HG03378 (cell line): Measurements from ENCODE around the gene TYROBP.
"Not testable (repeated sequence)": the region's sequence is repeated elsewhere in the genome, so short reads cannot be mapped to it uniquely, and the experiment has no call there.

Source experiments
- ATAC-seq: cut with Tn5 transposase; IDR thresholded peaks from one replicate; pipeline ENCODE4 v1.9.1; 2021; ENCODE audit warnings: mild to moderate bottlenecking, moderate library complexity; ENCODE audit not compliant: unreplicated experiment

TYROBP gene

DNA sequence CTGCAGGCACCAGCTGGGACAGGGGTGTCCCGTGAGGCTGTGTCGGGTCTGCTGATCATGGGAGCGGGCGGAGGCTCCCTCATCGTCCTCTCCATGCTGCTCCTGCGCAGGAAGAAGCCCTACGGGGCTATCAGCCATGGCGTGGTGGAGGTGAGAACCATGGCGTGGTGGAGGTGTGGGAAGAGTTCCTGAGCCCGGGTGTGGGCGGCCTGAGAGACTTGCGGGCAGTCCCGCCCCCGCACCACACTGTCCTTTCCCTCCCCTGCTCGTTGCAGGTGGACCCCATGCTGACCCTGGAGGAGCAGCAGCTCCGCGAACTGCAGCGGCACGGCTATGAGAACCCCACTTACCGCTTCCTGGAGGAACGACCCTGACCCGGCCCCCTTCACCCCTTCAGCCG is 29.0 kb downstream of the TYROBP start:
- no peak for ATAC-seq

- ATAC-seq: no peak
Measured at GRCh38 chr19:35874392-35874930, 33.6 kb downstream of the TYROBP start.

DNA sequence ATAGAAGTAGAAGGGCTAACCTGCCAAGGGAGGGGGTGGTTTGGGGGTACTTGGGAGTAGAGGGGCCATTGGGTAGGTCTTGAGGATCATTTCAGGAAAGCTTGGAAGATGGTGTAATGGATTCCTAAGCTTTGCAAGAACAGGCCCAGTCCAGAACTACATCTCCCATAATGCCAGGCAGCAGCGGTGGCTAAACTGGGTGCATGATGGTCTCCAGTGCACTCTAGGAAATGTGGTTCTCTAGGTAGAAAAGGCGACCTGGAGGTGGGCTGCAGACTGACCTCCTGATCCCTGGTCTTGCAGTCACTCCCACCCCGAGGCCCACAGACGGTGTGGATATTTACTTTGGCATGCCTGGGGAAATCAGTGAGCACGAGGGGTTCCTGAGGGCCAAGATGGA is 35.9 kb downstream of the TYROBP start:
- no peak for ATAC-seq

GRCh38 chr19:35871611-35872010 is 36.5 kb downstream of the TYROBP start:
- ATAC-seq: no peak

DNA sequence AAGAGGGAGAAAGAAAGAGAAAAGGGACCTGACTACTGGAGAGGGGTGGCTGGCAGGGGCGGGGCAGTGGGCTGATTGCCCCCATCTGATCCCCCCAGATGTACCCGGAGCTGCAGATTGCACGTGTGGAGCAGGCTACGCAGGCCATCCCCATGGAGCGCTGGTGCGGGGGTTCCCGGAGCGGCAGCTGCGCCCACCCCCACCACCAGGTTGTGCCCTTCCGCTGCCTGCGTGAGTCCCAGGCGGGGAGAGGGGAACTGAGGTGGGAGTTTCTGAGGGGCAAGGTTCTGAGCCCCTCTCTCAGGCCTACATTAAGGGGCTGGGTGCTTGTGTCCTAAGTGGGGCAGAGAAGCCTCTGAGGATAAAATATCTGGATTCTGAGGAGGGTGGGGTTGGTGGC is 37.3 kb downstream of the TYROBP start:
- no peak for ATAC-seq

DNA sequence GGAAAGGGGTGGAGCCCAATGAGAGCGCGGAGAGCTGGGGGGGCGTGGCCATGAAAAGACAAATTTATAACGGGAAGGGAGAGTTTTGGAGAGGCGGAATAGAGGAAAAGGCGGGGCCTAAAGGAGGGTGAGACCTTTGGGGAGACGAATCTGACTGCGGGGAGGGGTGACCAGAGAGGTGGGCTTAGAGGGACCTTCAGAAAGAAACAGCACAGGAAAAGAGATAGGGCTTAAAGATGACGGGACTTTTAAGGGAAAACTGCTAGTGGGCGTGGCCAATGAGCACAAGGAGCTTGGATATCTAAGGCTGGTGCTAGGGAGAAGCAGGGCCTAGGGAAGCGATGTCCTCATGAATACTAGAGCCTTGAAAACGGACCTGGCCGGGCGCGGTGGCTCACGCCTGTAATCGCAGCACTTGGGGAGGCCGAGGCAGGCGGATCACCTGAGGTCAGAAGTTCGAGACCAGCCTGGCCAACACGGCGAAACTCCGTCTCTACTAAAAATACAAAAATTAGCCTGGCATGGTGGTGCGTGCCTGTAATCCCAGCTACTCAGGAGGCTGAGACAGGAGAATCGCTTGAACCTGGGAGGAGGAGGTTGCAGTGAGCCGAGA is 37.9 kb downstream of the TYROBP start:
- not testable (repeated sequence) for ATAC-seq

DNA sequence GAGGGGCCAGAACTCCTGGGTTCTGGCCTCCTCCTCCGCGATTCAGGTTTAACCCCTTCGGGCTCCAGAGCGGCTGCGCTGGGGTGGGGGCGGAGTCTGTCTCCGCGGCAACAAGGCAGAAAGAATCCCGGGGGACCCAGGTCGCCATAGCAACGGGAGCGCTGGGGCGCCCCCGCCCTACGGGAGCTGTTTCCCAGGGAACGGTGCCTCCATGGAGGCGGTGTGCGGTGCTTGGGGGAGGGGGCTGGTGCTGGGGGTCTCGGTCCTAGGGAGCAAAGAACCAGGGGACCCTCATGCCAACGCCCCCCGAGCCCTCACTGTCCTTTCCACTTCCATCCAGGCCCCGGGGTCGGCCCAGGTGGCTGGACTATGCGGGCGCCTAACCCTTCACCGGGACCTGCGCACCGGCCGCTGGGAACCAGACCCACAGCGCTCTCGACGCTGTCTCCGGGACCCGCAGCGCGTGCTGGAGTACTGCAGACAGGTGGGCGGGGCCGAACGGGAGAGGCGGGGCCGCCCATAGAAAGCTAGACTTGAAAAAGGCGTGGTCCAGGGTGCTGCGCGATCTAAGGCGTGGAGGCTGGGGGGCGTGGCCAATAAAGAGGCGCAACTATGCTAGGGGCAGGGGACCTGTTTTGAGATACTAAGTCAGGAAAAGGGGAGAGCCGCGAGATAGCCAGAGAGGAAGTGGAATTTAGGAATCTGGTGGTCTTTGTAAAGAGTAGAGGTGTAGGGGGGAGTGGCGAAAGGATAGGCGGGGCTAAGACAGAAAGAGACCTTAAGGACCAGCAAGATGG is 38.6 kb downstream of the TYROBP start:
- no peak for ATAC-seq

DNA sequence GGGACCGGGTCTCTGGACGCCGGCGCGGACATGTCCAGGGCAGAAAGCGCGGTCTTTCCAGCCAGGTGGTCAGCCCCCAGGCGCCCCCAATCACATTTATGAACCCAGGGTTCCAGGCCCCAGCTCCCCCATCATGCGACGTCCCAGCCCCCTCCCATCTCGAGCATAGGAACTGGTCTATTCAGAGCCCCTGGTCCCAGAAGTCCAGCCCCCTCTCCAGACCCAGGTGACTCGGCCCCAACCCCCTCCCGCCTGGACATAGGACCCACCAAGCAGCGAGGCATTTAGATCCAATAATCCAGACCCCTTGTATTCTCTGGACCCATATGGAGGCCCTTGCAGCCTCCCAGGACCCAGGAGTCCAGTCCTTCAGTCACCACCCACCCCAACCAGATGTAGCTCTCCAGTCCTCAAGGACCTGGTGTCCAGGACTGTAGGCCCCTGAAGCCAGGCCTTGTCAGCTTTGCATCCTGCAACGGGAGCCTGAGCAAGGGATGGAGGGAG is 39.2 kb downstream of the TYROBP start:
- no peak for ATAC-seq

DNA sequence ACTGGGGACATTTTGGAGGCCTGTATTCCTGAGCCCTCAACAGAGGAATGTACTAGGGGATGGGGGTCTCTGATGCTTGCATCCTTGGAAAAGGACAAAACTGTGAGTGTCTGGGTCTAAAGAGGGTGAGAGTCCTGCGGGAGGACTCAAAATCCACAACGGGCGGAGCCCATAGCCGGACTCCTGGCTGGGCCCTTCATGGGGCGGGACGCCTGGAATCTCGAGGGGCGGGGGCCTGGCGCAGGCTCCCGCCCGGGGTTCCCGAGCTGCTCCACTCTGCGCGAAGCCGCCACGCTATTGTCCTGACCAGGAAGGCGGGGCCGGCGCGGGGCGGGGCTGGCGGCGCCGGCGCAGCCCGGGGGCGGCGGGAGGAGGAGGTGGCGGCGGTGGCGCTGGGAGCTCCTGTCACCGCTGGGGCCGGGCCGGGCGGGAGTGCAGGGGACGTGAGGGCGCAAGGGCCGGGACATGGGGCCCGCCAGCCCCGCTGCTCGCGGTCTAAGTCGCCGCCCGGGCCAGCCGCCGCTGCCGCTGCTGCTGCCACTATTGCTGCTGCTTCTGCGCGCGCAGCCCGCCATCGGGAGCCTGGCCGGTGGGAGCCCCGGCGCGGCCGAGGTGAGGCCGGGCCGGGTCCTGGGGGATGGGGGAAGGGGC is 39.8 kb downstream of the TYROBP start, which contains the start of gene APLP1:
Gene APLP1, plus strand, starts transcription at position 403 of the 651 bp plus-strand sequence. Its CDS starts 63 bp downstream, at position 466.
- ATAC-seq: no peak

DNA sequence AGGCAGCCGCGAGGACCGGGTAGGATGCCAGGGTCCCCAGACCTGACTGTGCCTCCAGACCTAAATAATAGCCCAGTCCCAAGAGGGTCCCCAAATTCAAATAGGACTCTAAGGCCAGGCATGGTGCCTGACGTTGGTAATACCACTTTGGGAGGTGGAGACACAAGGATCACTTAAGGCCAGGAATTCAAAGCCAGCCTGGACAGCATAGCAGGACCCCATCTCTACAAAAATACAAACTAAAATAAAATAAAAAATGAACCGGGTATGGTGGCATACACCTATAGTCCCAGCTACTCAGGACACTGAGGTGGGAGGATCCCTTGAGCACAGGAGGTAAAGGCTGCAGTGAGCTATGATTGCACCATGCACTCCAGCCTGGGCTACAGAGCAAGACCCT is 45.1 kb downstream of the TYROBP start:
- ATAC-seq: no peak

GRCh38 chr19:35862528-35862927 is 45.6 kb downstream of the TYROBP start:
- ATAC-seq: no peak

- no peak for ATAC-seq
Measured at GRCh38 chr19:35861640-35862160, 46.4 kb downstream of the TYROBP start.

DNA sequence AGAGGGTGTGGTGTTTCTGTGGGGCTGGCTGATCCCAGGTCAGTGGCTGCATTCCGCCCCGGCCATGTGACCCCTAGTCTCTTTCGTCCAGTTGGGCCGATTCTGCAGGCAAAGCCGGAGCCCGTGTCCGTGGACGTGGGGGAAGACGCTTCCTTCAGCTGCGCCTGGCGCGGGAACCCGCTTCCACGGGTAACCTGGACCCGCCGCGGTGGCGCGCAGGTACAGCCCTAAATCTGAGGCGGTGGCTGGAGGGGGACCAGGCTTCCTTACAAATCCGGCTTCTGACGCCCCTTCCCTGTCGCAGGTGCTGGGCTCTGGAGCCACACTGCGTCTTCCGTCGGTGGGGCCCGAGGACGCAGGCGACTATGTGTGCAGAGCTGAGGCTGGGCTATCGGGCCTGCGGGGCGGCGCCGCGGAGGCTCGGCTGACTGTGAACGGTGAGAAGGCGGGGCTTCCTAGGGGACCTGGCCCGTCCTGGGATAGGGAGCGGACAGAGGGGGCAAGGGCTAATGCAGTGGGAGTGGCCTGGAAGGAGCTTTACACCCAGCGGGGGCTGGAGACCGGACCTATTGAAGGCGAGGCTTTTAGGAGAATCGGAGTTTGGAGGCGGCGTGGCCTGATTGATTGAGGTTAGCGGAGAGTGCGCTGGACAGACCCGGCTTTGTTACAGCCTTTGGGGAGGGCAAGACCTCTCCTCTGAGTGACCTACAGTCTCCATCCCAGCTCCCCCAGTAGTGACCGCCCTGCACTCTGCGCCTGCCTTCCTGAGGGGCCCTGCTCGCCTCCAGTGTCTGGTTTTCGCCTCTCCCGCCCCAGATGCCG is 47.1 kb downstream of the TYROBP start:
- ATAC-seq: no peak

DNA sequence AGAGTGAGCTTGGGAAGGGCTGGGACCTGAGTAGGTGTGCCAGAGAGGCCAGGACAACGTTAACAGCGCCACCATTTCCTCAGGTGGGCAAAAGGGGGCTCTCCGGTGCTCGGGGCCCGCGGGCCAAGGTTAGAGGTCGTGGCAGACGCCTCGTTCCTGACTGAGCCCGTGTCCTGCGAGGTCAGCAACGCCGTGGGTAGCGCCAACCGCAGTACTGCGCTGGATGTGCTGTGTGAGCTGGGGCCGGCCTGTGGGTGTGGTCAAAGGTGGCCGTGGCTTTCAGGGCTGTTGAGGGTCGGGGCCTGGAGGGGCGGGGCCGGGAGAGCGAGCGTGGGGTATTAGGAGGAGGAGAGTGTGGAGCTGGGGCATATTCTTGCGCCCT is 47.7 kb downstream of the TYROBP start:
- ATAC-seq: no peak

GRCh38 chr19:35859414-35859813 is 48.7 kb downstream of the TYROBP start:
- no peak for ATAC-seq

- ATAC-seq: no peak
Measured at GRCh38 chr19:35858311-35858710, 49.8 kb downstream of the TYROBP start.

GRCh38 chr19:35856546-35857149 is 51.4 kb downstream of the TYROBP start, which contains the start of gene KIRREL2:
KIRREL2 (plus strand) TSS chr19:35856911; CDS start chr19:35857120, 209 bp downstream.
- no peak for ATAC-seq
